Immature natural killer cell (primary cell): ENCODE results near the gene CDC42EP5. TPM values are rescaled to one million over a fixed set of nuclear protein-coding genes. Genes with fewer than 3 reads are reported as not detected.

Source experiments
- DNase-seq, 3 donors: peaks; one replicate each; pipeline ENCODE4 v3.0.0; 2022; ENCODE audit warnings: mixed read lengths in 1 of 3
- H3K27ac Mint-ChIP-seq, 6 donors: one replicate each; pipeline ENCODE4 v1.8.0; 2020; ENCODE audit warnings: mixed read lengths in 6 of 6, mild to moderate bottlenecking in 5 of 6, inconsistent platforms in 4 of 6, moderate library complexity in 3 of 6
- H3K27me3 Mint-ChIP-seq, 3 donors: one replicate each; pipeline ENCODE4 v1.8.0; 2020 to 2021; ENCODE audit warnings: low read depth in 3 of 3, mild to moderate bottlenecking in 3 of 3, mixed read lengths in 3 of 3, moderate library complexity in 3 of 3, inconsistent platforms in 1 of 3
- H3K36me3 Mint-ChIP-seq, 3 donors: one replicate each; pipeline ENCODE4 v1.8.0; 2020; ENCODE audit warnings: mixed read lengths in 3 of 3, inconsistent platforms in 2 of 3, mild to moderate bottlenecking in 2 of 3
- H3K4me1 Mint-ChIP-seq, 2 donors: one replicate each; pipeline ENCODE4 v1.8.0; 2020; ENCODE audit warnings: inconsistent platforms in 2 of 2, mild to moderate bottlenecking in 2 of 2, mixed read lengths in 2 of 2, moderate library complexity in 1 of 2
- H3K4me3 Mint-ChIP-seq, 5 donors: one replicate each; pipeline ENCODE4 v1.8.0; 2020; ENCODE audit warnings: mild to moderate bottlenecking in 5 of 5, mixed read lengths in 5 of 5, inconsistent platforms in 3 of 5, moderate library complexity in 3 of 5
- H3K9me3 Mint-ChIP-seq, 6 donors: one replicate each; pipeline ENCODE4 v1.8.0; 2020; ENCODE audit warnings: mild to moderate bottlenecking in 6 of 6, mixed read lengths in 6 of 6, inconsistent platforms in 4 of 6, moderate library complexity in 3 of 6
- polyA plus RNA-seq, 3 donors: library from polyadenylated mRNA; unstranded; fragments of 300-500 nt; fragmentation: Illumina TruSeq; gene quantifications; one replicate each; pipeline ENCODE4 v1.2.3, GENCODE V29; 2021

Gene CDC42EP5
- polyA plus RNA-seq, 3 donors from 2014 or later = not detected

DNA sequence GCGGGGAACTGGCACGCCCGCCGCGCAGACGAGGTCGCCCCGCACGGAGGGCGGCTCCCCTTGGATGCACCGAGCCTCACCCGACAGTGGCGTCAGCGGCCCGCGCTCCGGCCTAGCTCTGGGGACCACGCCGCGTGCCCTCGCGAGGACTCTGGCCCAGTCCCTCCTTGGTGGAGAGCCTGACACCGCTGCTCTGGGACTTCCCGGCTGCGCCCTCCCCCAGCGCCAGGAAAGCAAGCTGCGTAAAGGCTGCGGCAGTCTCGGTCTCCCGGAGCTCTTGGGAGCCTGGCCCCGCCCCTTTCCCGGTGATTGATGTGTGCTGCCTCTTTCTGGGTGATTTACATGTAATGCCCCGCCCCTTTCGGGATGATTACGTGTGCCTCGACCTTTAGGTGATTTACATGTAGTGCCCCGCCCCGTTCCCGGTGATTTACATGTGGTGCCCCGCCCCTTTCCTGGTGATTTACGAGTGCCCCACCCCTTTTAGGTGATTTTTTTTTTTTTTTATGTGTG is 9.5 kb downstream of the CDC42EP5 start, which contains the start of gene LENG9:
Gene LENG9, minus strand, starts transcription at position 248 of the 513 bp plus-strand sequence. CDS start 252 bp downstream, outside the sequence.
- H3K36me3 Mint-ChIP-seq = peaks cover 6 to 10% (median 9%) of the 10 kb centered on the region in 3 donors
- peak; percentile 91 to 92 (median 92) for DNase-seq

DNA sequence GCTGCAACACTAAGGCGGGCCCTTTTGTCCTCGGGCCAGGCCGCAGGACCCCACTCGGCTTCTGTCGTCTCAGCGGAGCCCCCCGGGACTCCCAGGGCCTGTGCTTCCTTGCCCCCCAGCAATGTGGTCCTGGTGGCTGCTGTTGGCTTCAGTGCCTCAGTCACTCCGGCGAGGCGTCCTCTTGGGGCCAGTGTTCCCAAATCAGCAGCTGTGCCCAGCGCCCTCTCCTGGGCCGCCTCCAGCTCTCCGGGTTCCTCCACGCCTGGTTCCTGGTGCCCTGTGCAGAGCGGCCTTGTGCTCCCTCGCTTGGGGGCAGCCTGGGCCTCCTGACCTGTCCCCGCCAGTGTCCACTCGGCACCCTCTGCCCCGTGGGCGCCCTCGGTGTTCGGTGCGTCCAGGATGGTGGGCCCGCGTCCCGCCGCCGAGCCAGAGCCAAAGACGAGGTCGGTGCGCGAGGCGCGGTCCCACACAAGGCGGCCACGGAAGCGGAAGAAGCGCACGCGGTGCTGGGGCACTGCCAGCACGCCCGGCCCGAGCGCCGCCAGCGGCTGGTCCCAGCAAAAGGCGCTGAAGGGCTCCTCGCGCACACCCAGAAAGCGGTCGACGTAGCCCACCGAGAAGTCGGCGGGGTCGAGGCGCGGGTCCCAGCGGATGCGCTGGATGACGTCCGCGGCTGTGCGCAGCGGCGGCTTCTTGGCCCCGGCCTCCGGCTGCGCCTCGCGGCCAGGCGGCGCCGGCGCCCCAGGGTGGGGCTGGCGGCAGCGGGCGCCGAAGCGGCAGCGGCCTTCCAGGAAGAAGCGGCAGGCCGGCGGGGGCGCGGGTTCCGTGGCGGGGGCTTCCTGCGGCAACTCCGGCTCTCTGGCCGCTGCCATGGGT is 10.2 kb downstream of the CDC42EP5 start:
- Mint-ChIP-seq H3K4me3 (peak overlapping the region; percentile 53 to 68 (median 63)), H3K27ac (peak overlapping the region in 5 of 6 donors; percentile 64 to 94 (median 85))

More for the DNA sequence above, 9.5 kb downstream of the CDC42EP5 start, which contains the start of gene LENG9:
- Mint-ChIP-seq H3K4me3 (peak within 1 kb of the TSS; percentile 85 to 96 (median 92)), H3K9me3 (peaks cover 0 to 2% (median 0%) of the 10 kb centered on the region in 6 donors), H3K27me3 (peaks cover 27 to 35% (median 31%) of the 10 kb centered on the region in 3 donors), H3K27ac (peak within 1 kb of the TSS; percentile 87 to 98 (median 94)), H3K4me1 (peaks cover 27 to 31% of the 10 kb centered on the region in 2 donors)

DNA sequence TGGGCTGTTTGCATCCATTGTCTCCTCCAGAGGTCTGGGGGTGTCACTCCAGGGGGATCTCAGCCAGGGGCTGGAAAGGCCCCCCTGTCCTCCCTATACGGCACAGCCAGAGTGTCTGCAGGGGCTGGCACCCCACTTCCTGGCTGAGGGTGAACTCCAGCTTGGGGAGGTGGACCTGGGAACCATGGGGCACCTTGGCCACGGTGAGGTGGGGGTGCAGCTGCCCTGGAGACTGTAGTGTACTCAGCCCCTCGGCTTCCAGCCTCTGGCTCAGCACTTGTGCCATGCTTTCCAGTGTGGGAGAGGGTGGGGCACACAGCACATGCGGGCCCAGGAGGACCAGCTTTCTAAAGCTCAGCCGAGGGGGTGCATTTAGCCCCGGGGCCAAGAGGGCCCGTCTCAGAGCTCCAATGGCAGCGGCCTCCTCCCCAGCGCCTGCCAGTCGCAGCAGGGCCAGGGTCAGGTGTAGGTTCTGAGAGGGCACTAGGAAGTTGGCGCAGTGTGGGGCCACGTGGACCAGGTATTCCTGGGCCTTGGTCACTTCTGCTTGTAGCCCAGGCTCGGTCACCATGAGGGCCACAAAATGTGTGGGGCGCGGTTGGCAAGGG is 10.9 kb downstream of the CDC42EP5 start:
- DNase-seq = no peak
- peaks cover 0 to 4% (median 0%) of the 10 kb centered on the region in 6 donors for H3K9me3 Mint-ChIP-seq
- H3K36me3 Mint-ChIP-seq = peaks cover 11 to 18% (median 13%) of the 10 kb centered on the region in 3 donors
- H3K27me3 Mint-ChIP-seq = peaks cover 25 to 45% (median 32%) of the 10 kb centered on the region in 3 donors
- H3K4me3 Mint-ChIP-seq = peak overlapping the region; percentile 20 to 68 (median 38)
- H3K4me1 Mint-ChIP-seq = peaks cover 27 to 35% of the 10 kb centered on the region in 2 donors
- peak overlapping the region in 5 of 6 donors; percentile 40 to 87 (median 62) for H3K27ac Mint-ChIP-seq

More for the DNA sequence above, 10.2 kb downstream of the CDC42EP5 start:
- peaks cover 0 to 4% (median 0%) of the 10 kb centered on the region in 6 donors for H3K9me3 Mint-ChIP-seq
- H3K27me3 Mint-ChIP-seq = peaks cover 25 to 42% (median 28%) of the 10 kb centered on the region in 3 donors
- H3K36me3 Mint-ChIP-seq = peaks cover 11 to 17% (median 13%) of the 10 kb centered on the region in 3 donors
- peak; percentile 81 to 86 (median 86) for DNase-seq
- peaks cover 27 to 35% of the 10 kb centered on the region in 2 donors for H3K4me1 Mint-ChIP-seq

DNA sequence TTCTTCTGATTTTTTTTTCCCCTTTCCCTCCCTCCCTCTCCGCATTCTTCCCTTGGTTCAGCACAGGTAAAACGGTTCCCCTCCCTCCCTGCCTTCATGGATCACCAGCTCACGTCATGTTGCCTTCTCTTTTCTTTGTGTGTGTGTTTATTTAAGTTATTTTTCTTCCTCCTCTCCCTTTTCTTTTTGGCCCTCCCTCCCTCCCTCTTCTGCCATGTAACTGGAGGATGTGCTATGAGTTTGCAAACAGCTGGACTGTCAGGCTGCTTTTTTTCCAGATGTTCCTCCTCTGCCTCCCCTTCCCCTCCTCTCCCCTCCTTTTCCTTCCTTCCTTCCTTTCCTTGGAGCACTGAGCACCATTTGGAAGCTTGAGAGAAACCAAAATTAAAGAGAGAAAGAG is 11.5 kb downstream of the CDC42EP5 start:
- peaks cover 11 to 18% (median 13%) of the 10 kb centered on the region in 3 donors for H3K36me3 Mint-ChIP-seq
- no peak for DNase-seq
- H3K4me1 Mint-ChIP-seq = peaks cover 27 to 35% of the 10 kb centered on the region in 2 donors
- peak overlapping the region in 5 of 6 donors; percentile 60 to 87 (median 75) for H3K27ac Mint-ChIP-seq
- H3K9me3 Mint-ChIP-seq = peaks cover 0 to 4% (median 0%) of the 10 kb centered on the region in 6 donors
- H3K4me3 Mint-ChIP-seq = peak overlapping the region; percentile 20 to 38 (median 36)
- peaks cover 25 to 43% (median 32%) of the 10 kb centered on the region in 3 donors for H3K27me3 Mint-ChIP-seq

DNA sequence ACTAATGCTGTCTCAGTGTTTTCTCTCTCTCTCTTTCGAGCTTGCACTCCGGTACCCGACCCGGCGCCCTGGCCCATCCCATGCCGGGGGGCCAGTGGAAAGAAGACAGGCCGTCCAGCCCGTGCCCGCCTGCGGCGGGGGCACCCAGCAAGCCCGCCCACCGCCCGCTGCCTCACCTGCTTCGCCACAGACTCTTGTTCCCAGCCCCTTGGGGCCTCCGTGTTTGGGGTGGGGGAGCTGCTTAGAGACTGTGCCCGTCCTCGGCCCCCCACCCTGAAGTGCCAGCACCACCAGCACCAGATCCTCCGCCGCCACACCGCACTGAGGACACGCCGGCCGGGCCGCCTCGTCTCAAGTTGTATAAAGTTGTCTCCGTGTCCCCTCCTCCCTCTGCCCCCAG is 11.9 kb downstream of the CDC42EP5 start:
- H3K4me3 Mint-ChIP-seq = peak overlapping the region; percentile 13 to 38 (median 36)
- peaks cover 27 to 35% of the 10 kb centered on the region in 2 donors for H3K4me1 Mint-ChIP-seq
- H3K27me3 Mint-ChIP-seq = peaks cover 27 to 45% (median 32%) of the 10 kb centered on the region in 3 donors
- peaks cover 11 to 18% (median 13%) of the 10 kb centered on the region in 3 donors for H3K36me3 Mint-ChIP-seq
- no peak for DNase-seq
- peak overlapping the region in 4 of 6 donors; percentile 62 to 75 (median 70) for H3K27ac Mint-ChIP-seq
- peaks cover 0 to 4% (median 0%) of the 10 kb centered on the region in 6 donors for H3K9me3 Mint-ChIP-seq

DNA sequence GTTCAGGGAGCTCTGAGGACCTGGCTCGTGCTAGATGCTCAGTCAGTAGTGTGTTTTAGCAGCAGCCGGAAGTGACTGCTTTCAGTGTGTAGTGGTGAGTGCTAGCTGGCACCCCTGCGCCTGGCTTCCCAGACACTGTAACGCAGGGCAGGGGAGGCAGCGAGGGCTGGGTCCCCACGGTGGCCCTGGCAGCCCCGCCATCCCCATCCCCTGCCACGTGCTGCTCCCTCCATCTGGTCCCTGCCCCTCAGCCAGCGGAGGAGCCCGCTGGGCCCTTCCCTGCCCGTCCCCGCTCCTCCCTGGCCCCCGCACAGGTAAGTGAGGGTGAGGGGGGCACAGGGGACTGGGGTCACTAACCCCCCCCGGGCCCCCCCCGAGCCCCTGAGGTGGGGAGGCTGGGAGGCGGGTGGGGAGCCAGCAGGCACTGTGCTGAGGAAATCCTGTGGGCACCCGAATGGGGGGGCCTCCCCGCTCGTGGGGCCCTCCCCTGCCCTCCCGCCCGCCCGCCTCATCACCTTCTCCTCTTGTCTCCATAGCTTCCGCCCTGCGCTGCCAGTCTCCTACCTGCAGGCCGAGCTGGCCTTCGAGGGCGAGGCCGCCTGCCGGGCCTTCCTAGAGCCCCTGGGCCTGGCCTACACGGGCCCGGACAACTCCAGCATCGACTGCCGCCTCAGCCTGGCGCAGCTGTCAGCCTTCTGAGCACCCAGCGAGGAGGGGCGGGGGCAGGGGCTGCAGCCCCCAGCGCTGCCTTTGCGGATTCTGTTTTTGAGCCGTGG is 12.7 kb downstream of the CDC42EP5 start:
- DNase-seq = no peak
- H3K36me3 Mint-ChIP-seq = peaks cover 11 to 19% (median 13%) of the 10 kb centered on the region in 3 donors
- H3K4me1 Mint-ChIP-seq = peaks cover 27 to 34% of the 10 kb centered on the region in 2 donors
- peaks cover 26 to 45% (median 30%) of the 10 kb centered on the region in 3 donors for H3K27me3 Mint-ChIP-seq
- H3K9me3 Mint-ChIP-seq = peaks cover 0 to 4% (median 0%) of the 10 kb centered on the region in 6 donors
- peak overlapping the region in 5 of 6 donors; percentile 18 to 89 (median 76) for H3K27ac Mint-ChIP-seq
- H3K4me3 Mint-ChIP-seq = no peak overlapping the region

DNA sequence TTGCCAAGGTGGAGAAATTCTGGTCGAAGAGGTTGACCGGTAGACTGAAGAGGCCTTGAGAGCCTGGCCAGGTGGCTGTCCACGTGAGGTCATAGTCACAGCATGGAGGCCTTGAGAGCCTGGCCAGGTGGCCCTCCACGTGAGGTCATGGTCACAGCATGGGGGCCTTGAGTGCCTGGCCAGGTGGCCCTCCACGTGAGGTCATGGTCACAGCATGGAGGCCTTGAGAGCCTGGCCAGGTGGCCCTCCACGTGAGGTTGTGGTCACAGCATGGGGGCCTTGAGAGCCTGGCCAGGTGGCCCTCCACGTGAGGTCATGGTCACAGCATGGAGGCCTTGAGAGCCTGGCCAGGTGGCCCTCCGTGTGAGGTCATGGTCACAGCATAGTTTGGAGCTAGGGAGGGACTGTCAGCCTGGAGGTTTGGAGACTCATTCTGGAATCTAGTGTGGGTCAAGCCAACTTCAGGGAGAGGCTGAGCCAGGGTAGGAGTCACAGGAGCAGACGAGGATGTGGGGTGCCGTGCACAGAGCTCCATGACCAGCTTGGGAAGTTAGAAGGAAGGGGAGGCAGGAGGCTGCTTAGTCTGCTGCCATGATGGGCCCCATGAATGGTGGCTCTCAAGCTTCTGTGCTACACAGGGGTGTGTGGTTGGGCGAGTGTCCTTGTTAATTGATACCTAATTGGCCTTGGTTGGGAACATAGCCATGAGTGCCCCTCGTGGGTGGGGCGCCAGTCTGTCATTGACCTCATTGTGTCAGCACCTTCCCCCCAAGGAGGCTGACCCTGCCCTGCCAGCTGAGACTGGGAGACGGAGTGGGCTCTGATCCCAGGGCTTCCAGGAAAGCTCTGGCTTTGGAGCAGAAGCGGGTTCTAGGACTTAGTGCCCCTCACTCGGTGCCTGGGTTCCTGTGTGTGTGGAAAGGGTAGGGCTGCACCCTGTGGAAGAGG is 13.5 kb downstream of the CDC42EP5 start:
- Mint-ChIP-seq H3K4me1 (peaks cover 25 to 31% of the 10 kb centered on the region in 2 donors), H3K36me3 (peaks cover 11 to 24% (median 13%) of the 10 kb centered on the region in 3 donors), H3K27me3 (peaks cover 26 to 46% (median 33%) of the 10 kb centered on the region in 3 donors), H3K27ac (peak overlapping the region; percentile 34 to 89 (median 78)), H3K9me3 (peaks cover 0 to 4% (median 0%) of the 10 kb centered on the region in 6 donors), H3K4me3 (peak overlapping the region in 1 of 5 donors; percentile 45)
- no peak for DNase-seq

DNA sequence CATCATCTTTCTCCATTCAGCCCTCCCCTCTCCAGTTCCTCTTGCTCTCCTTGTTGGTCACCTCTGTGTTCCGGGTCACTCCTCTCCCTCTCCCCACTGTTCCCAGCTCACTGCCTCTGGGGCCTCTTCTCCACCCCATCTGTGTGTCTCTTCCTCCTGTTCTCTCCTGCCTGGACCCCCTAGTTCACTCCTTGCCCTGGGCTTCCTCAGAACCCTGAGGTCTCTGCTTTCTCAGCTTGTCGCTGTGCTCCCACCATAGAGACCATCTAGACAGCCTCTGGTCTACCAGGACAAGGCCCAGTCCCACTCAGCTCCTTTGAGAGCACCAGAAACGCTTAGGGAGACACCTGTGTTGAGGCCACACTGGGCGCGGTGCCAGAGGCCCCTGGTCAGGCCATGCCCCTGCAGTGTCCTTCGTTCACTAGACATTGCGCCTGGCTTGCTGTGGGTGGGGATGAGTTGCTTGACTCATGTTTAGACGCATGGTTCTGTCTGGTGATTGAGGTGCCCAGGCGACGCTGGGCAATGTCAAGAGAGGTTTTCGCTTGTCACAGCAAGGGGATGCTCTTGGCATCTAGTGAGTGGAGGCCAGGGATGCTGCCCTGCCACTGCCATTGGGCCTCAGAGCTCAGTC is 14.3 kb downstream of the CDC42EP5 start:
- no peak for DNase-seq
- H3K27me3 Mint-ChIP-seq = peaks cover 21 to 43% (median 28%) of the 10 kb centered on the region in 3 donors
- H3K4me1 Mint-ChIP-seq = peaks cover 17 to 26% of the 10 kb centered on the region in 2 donors
- peaks cover 0 to 2% (median 0%) of the 10 kb centered on the region in 6 donors for H3K9me3 Mint-ChIP-seq
- H3K4me3 Mint-ChIP-seq = peak overlapping the region in 1 of 5 donors; percentile 45
- peaks cover 11 to 24% (median 13%) of the 10 kb centered on the region in 3 donors for H3K36me3 Mint-ChIP-seq
- H3K27ac Mint-ChIP-seq = peak overlapping the region; percentile 34 to 82 (median 60)

DNA sequence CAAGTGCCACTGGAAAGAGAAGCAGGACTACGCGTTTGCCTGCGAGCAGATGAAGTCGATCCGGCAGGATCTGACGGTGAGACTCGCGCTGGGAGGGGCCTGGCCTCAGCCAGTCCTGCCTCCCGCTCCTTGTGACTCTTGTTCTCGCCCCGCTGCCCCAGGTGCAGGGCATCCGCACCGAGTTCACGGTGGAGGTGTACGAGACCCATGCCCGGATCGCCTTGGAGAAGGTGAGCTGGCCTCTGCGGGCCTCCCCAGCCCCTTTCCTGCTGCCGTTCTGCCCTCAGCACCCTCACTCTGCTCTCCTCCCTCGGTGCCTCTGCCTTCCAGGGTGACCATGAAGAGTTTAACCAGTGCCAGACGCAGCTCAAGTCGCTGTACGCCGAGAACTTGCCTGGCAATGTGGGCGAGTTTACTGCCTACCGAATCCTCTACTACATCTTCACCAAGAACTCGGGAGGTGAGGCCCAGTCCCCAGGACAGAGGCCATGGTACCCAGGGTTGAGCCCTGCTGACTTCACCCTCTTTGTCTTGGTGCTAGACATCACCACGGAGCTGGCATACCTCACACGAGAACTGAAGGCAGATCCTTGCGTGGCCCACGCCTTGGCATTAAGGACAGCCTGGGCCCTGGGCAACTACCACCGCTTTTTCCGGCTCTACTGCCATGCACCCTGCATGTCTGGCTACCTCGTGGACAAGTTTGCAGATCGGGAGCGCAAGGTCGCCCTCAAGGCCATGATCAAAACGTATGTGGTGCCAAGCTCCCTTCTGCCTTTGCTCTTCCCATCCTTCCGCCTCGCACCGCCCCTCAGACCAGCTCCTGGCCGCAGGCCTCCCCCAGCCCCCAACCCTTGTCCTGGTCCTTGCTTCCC is 15.1 kb downstream of the CDC42EP5 start:
- Mint-ChIP-seq H3K27ac (peak overlapping the region in 3 of 6 donors; percentile 23 to 55 (median 48)), H3K4me1 (peaks cover 18 to 26% of the 10 kb centered on the region in 2 donors)
- DNase-seq = no peak

DNA sequence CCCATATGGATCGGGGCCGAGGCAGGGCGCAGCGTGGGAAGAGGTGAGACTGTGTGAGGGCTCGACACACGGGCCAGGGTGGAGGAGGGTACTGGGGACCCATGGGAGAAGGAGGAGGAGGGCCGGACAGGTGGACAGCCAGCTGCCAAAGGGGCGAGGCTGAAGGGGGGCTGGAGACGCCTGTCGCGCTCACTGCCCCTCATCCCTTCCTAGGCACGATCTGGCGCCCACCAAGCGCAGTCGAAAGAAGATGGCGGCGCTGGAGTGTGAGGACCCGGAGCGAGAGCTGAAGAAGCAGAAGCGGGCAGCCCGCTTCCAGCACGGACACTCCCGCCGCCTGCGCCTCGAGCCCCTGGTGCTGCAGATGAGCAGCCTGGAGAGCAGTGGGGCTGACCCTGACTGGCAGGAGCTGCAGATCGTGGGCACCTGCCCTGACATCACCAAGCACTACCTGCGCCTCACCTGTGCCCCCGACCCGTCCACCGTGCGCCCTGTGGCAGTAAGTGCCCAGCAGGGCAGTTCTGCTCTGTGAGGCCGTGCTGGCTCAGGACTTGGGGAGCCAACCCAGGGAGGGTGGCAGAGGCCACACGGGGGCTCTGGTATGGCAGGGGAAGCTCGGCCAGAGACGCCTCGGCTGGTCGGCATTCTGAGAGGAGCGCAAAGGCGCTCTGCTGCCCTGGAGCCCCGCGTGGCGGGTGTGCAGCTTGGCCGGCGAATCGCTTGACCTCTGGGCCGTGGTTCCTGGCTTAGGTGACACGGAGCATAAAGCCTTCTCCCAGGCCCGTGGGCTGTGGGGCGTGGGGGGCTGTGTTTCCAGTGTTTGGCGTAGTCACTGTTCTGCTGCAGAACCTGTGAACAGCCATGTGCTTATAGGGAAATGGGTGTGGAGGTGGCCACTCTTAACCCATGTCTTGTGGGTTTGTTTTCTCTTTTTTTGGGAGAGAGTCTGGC is 16.4 kb downstream of the CDC42EP5 start:
- peaks cover 16 to 39% (median 17%) of the 10 kb centered on the region in 3 donors for H3K36me3 Mint-ChIP-seq
- H3K27ac Mint-ChIP-seq = no peak overlapping the region
- H3K4me1 Mint-ChIP-seq = peaks cover 25 to 32% of the 10 kb centered on the region in 2 donors
- H3K9me3 Mint-ChIP-seq = peaks cover 0 to 2% (median 0%) of the 10 kb centered on the region in 6 donors
- no peak for DNase-seq
- peaks cover 21 to 32% (median 23%) of the 10 kb centered on the region in 3 donors for H3K27me3 Mint-ChIP-seq
- H3K4me3 Mint-ChIP-seq = no peak overlapping the region

More for the DNA sequence above, 15.1 kb downstream of the CDC42EP5 start:
- peaks cover 19 to 39% (median 25%) of the 10 kb centered on the region in 3 donors for H3K27me3 Mint-ChIP-seq
- H3K36me3 Mint-ChIP-seq = peaks cover 15 to 29% (median 16%) of the 10 kb centered on the region in 3 donors
- no peak overlapping the region for H3K4me3 Mint-ChIP-seq
- peaks cover 0 to 2% (median 0%) of the 10 kb centered on the region in 6 donors for H3K9me3 Mint-ChIP-seq
